NCI-H2081 treated with DMSO at 0.1 percent for 48 hours (cell line): ENCODE data around the gene DPP6.

ENCODE experiments used
- DNase-seq: peaks from one replicate; lab custom pipeline; 2025; lab: John Stamatoyannopoulos, UW

Gene DPP6

DNA sequence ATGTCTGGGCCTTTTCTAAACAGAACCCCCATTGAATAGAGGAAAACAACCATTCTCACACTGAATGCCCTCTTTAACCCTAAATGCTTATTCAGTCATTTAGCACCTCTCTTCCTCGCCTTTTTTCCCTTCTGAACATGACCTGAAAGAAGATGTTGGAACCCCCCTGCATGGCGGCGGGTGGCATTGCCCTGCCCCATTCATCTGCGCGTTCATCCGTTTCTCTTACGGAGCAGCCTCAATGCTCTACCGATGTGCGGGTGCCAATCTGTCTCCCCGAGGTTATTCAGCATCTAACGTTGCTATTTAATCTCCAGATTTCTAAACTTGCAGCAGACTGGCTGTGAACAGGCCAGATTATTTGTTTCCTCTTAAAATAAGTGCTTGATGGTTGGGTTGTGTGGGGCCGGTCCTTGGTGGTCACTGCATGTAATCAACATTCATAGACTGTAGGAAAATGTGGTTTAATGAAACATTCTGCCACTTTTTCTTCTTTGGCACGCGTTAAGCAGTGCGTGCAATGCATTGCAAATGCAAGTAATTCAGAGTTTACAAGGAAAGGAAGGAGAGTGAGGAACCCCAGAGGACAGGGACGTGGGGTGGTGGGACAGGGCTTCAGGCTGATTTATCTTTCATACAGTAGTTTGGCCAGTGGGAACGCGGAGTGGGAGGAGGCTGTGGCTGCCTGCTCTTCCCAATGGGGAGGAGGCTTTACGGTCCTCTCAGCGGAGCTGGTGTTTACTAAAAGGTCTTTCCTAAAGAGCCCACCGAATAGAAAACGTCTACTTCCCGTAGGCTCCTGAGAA lies 286.7 kb downstream of the DPP6 start:
- no peak for DNase-seq

- DNase-seq, result no peak
These were observed 290.9 kb downstream of the DPP6 start for GRCh38 chr7:154342971-154343633.

GRCh38 chr7:154343778-154344412 lies 291.7 kb downstream of the DPP6 start:
- no peak for DNase-seq

DNA sequence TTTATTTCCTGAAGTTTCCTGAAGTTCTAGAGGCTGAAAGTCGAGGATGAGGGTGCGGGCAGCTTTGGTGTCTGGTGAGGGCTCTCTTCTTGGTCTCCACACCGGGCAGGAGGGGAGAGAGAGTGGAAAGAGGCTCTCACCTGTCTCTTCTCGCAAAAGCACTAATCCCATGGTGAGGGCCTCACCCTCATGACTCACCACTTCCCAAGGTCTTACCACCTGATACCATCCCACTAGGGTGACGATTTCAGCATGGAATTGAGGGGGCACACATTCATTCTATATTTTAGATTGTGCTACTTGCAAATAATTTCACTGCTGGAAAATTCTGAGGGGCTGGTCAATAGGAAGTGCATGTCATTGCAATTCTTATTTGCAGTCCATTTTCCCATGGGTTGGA lies 292.9 kb downstream of the DPP6 start:
- DNase-seq, result no peak

GRCh38 chr7:154347700-154348266 lies 295.6 kb downstream of the DPP6 start:
- no peak for DNase-seq

GRCh38 chr7:154350892-154351291 lies 298.7 kb downstream of the DPP6 start:
- no peak for DNase-seq

DNA sequence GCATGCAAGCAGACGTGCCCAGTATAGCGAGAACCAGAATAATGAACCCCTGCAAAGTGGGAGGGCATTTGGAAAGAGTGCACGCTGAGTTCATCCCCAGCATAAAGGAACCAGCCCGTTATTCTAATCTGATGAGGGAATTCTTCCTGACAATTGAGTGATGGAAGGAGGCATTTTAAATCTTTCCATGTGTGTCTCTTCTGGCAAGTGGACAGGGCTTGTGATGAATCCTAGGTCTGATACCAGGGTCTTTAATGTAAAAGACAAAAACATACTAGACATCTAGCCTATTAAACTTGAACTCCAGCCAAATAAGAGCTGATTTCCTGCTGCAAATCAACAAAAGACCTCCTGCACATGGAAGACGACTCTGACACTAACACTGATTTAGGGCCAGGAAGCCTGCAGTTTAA lies 301.2 kb downstream of the DPP6 start:
- no peak for DNase-seq

- DNase-seq, result no peak
These were observed 312.0 kb downstream of the DPP6 start for GRCh38 chr7:154364170-154364569.

GRCh38 chr7:154371424-154371823 lies 319.2 kb downstream of the DPP6 start:
- no peak for DNase-seq

DNA sequence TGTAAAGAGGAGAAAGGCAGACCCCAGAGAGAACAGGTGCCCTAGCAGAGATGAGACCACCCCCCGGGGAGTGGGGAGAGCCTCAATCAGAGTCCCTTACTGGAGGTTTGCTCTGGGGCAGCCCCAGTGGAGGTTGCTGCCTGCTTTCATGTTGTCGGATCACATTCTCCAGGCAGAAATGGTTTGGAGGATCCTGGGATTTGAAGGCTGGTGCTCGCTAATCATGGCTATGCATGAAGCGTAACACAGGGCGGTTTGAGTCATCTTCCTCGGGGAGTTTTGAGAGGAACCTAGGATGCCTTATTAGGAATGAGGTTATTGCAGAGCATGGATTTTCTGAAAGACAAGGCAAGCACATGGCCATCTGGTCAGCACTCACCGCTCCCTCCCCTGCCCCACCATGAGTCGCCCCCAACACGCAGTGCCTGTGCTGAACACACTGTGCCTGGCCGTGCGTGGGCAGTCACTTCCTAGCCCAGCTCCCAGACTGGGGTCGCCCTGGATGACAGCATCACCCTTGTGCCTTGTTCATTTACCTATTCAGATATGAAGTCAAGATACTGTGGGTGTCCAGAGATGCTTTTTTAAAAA lies 319.9 kb downstream of the DPP6 start:
- no peak for DNase-seq

DNA sequence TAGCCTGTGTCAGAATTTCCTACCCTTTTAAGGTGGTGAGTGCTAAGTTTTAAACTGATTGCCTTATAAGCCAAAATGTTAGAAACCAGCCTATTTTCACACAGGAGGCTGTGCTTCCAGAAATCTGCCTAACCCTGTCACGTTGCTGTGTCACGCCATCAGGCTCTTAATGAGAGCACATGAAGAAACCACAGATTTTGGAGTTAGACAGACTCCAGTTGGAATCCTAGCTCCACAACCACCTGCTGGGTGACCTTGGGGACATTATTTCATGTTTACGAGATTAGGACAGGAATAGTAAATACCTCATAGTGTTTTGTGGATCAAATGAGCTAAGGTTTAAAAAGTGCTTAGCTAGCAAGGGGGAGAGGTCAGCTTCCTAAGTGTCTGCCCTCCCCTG lies 321.8 kb downstream of the DPP6 start:
- no peak for DNase-seq

DNA sequence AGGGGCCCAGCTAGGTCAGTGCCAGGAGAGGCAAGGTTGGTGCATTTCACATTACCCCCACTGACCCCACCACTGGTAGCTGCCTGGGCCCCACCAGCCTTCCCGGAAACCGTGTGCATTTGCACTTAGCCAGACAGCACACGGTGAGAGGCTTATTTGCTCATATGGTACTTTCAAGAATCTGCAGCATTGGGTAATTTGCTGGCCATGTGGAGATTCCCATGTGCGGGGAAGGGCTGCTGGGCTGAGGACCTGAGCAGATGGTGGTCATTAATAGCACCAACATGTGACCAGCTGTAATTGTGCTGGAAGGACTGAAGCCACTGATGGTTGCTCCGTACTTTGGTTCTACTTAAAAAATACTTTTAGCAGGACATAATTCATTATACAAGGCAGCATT lies 323.8 kb downstream of the DPP6 start:
- DNase-seq, result no peak

- no peak for DNase-seq
These were observed 328.6 kb downstream of the DPP6 start for GRCh38 chr7:154380771-154381170.

DNA sequence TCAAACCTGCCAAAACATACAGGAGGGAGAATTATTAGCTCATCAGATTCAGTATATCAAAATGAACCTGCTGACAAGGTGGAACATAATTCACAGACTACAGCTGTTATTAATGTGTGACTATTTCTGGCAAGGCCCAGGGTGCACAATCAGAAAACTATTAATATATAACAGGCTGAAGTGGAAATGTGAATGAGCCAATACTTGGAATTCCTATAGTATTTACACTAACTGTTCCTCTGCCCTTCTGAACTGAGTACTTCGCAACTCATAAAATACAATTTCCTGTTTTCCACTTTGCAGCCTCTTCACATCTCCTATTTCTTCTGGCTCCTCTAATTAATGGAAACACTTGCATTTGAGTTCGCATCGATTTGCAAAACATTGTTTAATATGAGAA lies 330.8 kb downstream of the DPP6 start:
- no peak for DNase-seq

GRCh38 chr7:154385214-154385613 lies 333.0 kb downstream of the DPP6 start:
- DNase-seq, result no peak

- DNase-seq, result no peak
These were observed 335.1 kb downstream of the DPP6 start for GRCh38 chr7:154387252-154387651.

- no peak for DNase-seq
These were observed 336.2 kb downstream of the DPP6 start for GRCh38 chr7:154388412-154388811.

- no peak for DNase-seq
These were observed 336.8 kb downstream of the DPP6 start for GRCh38 chr7:154388999-154389398.

GRCh38 chr7:154390961-154391360 lies 338.8 kb downstream of the DPP6 start:
- DNase-seq, result no peak

DNA sequence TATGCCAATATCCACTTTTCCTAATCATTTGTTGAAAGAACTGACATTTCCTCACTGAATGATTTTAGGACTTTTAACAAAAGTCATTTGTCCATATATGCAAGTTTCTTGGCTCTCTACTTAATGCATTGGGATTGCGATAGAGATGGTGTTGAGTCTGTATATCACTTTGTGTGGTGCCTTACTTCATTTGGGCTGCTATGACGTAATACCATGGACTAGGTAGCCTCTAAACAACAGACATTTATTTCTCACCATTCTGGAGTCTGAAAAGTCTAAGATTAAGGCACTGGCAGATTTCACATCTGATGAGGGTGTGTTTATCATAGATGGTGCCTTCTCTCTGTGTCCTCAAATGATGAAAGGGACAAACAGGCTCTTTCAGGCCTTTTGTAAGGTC lies 342.6 kb downstream of the DPP6 start:
- no peak for DNase-seq

DNA sequence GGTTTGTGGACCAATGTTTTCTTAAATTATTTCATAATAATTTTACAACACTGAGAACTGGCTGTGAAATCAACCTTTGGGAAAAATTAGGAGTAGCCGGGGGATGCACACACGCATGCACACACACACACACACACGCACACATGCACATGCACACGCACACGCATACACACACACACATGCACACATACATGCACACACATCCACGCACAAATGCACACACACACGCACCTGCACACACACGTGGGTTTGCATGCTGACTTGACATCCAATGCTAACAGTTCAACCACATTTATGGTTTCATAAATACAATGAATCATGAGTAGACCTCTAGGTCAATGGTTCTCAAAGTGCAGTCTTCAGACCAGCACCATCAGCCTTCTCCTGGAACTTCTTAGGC lies 354.1 kb downstream of the DPP6 start:
- DNase-seq, result no peak

DNA sequence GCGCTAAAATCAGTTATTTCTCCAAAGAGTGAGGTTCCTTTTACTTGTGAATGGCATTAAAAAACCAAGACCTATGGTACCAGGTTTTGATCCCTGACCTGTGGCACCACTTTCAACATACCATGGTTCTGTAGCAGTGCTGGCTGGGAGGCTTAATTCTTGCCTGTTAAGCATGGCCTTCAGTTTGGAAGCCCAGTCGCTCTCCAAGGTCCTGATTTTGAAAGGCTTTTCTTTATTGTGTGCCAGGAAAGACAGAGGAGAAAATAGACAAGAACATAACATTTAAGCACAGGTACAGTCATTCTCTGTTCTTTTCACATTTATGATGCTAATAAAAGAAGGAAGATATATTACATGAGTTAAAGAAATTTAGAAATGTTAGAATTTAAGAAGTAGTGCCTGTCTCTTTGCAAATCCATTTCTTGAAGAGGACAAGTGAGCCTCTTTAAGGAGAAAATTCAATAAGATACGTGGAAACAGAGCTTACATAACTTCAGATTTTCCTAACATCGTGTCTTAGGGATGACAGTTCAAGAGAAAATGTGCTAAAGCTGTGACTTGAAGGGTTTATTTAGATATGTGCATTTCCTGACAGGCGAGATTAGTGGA lies 357.6 kb downstream of the DPP6 start:
- DNase-seq, result no peak
